Astrocyte of the cerebellum (primary cell): ENCODE data around the gene SLC22A23.

Experiments
- DNase-seq: peaks from one replicate; pipeline ENCODE4 v3.0.0-alpha.2; 2011; ENCODE audit warnings: low read depth
- H3K4me3 ChIP-seq: 2 replicates; pipeline ENCODE4 v1.5.1; 2011; ENCODE audit warnings: mild to moderate bottlenecking, low read depth, low read length, moderate library complexity
- CTCF ChIP-seq: IDR thresholded peaks from 2 replicates; pipeline ENCODE4 v1.5.1; 2012; ENCODE audit warnings: low read length, low read depth, moderate library complexity, mild to moderate bottlenecking; ENCODE audit errors: missing control alignments
- in situ Hi-C: cut with HindIII; loops from 2 replicates; pipeline ENCODE4 v1.10.0; 2017; ENCODE audit warnings: low sequenced_read_pairs

The SLC22A23 gene

GRCh38 chr6:3384241-3385143 lies 72.4 kb downstream of the SLC22A23 start:
- DNase-seq: no peak
- in situ Hi-C loops: no loop called here
- no peak overlapping the region for H3K4me3 ChIP-seq
- TF ChIP-seq CTCF: no peak

- TF ChIP-seq CTCF: no peak
- DNase-seq: peak; percentile 31
- no peak overlapping the region for H3K4me3 ChIP-seq
- in situ Hi-C loops: no loop called here
Observed at GRCh38 chr6:3383525-3383924, 73.3 kb downstream of the SLC22A23 start.

- DNase-seq: no peak
- TF ChIP-seq CTCF: no peak
- in situ Hi-C loops: no loop called here
Observed at GRCh38 chr6:3382326-3383279, 74.2 kb downstream of the SLC22A23 start.

GRCh38 chr6:3381233-3381921 lies 75.5 kb downstream of the SLC22A23 start:
- in situ Hi-C loops: no loop called here
- TF ChIP-seq CTCF: no peak
- no peak for DNase-seq
- H3K4me3 ChIP-seq: no peak overlapping the region

More at GRCh38 chr6:3382326-3383279, 74.2 kb downstream of the SLC22A23 start:
- no peak overlapping the region for H3K4me3 ChIP-seq

GRCh38 chr6:3380344-3381232 lies 76.3 kb downstream of the SLC22A23 start:
- in situ Hi-C loops: no loop called here
- no peak for TF ChIP-seq CTCF
- no peak overlapping the region for H3K4me3 ChIP-seq
- DNase-seq: no peak
